Measurements from ENCODE around the gene GABRB1. TPM values are rescaled to one million over a fixed set of nuclear protein-coding genes. Genes with fewer than 3 reads are reported as not detected.

GABRB1 gene
- polyA plus RNA-seq, 2 of the 4 experiments (the other 2 are of a cell fraction), result not detected

DNA sequence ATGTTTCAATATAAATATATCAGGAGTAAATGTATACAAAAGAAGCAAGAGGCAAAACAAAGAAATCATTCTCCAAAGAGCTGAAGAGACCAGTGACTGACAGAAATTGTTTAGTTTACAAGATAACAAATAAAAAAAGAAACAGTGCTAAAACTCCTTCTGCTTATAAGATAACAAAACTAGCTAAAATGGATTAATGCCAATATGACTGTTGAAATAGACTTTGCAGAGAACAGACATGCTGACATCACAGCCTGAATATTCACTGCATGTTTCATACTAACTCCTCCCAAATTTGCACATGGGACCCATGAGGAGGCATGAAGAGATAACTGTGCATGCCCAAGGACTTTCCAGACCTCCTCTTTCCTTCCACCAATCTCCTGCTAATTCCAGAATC lies 31.8 kb upstream of the GABRB1 start:
- TF ChIP-seq KDM1A (IDR thresholded peaks at IDR 0.05; ENCODE audit: low read depth), result no peak
- TF ChIP-seq, protein P1, sequence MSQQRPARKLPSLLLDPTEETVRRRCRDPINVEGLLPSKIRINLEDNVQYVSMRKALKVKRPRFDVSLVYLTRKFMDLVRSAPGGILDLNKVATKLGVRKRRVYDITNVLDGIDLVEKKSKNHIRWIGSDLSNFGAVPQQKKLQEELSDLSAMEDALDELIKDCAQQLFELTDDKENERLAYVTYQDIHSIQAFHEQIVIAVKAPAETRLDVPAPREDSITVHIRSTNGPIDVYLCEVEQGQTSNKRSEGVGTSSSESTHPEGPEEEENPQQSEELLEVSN (IDR thresholded peaks at IDR 0.05; ENCODE audit: borderline replicate concordance, low read depth), result no peak
- TF ChIP-seq, protein P2, sequence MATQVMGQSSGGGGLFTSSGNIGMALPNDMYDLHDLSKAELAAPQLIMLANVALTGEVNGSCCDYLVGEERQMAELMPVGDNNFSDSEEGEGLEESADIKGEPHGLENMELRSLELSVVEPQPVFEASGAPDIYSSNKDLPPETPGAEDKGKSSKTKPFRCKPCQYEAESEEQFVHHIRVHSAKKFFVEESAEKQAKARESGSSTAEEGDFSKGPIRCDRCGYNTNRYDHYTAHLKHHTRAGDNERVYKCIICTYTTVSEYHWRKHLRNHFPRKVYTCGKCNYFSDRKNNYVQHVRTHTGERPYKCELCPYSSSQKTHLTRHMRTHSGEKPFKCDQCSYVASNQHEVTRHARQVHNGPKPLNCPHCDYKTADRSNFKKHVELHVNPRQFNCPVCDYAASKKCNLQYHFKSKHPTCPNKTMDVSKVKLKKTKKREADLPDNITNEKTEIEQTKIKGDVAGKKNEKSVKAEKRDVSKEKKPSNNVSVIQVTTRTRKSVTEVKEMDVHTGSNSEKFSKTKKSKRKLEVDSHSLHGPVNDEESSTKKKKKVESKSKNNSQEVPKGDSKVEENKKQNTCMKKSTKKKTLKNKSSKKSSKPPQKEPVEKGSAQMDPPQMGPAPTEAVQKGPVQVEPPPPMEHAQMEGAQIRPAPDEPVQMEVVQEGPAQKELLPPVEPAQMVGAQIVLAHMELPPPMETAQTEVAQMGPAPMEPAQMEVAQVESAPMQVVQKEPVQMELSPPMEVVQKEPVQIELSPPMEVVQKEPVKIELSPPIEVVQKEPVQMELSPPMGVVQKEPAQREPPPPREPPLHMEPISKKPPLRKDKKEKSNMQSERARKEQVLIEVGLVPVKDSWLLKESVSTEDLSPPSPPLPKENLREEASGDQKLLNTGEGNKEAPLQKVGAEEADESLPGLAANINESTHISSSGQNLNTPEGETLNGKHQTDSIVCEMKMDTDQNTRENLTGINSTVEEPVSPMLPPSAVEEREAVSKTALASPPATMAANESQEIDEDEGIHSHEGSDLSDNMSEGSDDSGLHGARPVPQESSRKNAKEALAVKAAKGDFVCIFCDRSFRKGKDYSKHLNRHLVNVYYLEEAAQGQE (IDR thresholded peaks at IDR 0.05), result no peak
- TF ChIP-seq POLR2A (IDR thresholded peaks at IDR 0.05; ENCODE audit: low read length), result no peak
- no peak for TF ChIP-seq HEYL (CRISPR knock-in tag; IDR thresholded peaks at IDR 0.05)
- TF ChIP-seq PHF8 (IDR thresholded peaks at IDR 0.05; ENCODE audit: borderline replicate concordance, low read depth), result no peak
- TF ChIP-seq, protein P3, sequence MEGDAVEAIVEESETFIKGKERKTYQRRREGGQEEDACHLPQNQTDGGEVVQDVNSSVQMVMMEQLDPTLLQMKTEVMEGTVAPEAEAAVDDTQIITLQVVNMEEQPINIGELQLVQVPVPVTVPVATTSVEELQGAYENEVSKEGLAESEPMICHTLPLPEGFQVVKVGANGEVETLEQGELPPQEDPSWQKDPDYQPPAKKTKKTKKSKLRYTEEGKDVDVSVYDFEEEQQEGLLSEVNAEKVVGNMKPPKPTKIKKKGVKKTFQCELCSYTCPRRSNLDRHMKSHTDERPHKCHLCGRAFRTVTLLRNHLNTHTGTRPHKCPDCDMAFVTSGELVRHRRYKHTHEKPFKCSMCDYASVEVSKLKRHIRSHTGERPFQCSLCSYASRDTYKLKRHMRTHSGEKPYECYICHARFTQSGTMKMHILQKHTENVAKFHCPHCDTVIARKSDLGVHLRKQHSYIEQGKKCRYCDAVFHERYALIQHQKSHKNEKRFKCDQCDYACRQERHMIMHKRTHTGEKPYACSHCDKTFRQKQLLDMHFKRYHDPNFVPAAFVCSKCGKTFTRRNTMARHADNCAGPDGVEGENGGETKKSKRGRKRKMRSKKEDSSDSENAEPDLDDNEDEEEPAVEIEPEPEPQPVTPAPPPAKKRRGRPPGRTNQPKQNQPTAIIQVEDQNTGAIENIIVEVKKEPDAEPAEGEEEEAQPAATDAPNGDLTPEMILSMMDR (IDR thresholded peaks at IDR 0.05), result no peak
- TF ChIP-seq ZC3H11A (IDR thresholded peaks at IDR 0.05), result no peak
- TF ChIP-seq SREBF2 (IDR thresholded peaks at IDR 0.05), result no peak
- TF ChIP-seq, protein P4, sequence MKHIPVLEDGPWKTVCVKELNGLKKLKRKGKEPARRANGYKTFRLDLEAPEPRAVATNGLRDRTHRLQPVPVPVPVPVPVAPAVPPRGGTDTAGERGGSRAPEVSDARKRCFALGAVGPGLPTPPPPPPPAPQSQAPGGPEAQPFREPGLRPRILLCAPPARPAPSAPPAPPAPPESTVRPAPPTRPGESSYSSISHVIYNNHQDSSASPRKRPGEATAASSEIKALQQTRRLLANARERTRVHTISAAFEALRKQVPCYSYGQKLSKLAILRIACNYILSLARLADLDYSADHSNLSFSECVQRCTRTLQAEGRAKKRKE (CRISPR knock-in tag; IDR thresholded peaks at IDR 0.05; ENCODE audit: low read depth), result no peak
- TF ChIP-seq, protein P5, sequence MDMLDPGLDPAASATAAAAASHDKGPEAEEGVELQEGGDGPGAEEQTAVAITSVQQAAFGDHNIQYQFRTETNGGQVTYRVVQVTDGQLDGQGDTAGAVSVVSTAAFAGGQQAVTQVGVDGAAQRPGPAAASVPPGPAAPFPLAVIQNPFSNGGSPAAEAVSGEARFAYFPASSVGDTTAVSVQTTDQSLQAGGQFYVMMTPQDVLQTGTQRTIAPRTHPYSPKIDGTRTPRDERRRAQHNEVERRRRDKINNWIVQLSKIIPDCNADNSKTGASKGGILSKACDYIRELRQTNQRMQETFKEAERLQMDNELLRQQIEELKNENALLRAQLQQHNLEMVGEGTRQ (IDR thresholded peaks at IDR 0.05), result no peak
- TF ChIP-seq, protein P6, sequence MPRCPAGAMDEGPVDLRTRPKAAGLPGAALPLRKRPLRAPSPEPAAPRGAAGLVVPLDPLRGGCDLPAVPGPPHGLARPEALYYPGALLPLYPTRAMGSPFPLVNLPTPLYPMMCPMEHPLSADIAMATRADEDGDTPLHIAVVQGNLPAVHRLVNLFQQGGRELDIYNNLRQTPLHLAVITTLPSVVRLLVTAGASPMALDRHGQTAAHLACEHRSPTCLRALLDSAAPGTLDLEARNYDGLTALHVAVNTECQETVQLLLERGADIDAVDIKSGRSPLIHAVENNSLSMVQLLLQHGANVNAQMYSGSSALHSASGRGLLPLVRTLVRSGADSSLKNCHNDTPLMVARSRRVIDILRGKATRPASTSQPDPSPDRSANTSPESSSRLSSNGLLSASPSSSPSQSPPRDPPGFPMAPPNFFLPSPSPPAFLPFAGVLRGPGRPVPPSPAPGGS (IDR thresholded peaks at IDR 0.05), result no peak
- no peak for TF ChIP-seq NFE2L2 (conservative IDR thresholded peaks at IDR 0.05; ENCODE audit: low read length)
- Histone ChIP-seq H3K27ac (no peak overlapping the region), H3K9me3 (no peaks in the 10 kb centered on the region), H3K4me2 (no peak overlapping the region), H3K4me3 (no peak overlapping the region), H3K4me1 (no peaks in the 10 kb centered on the region)
- POLR2A ChIA-PET, result no interaction called here
- ATAC-seq (no peak), DNase-seq (ENCODE audit: low read depth in 1 of 2, low spot score in 1 of 2) (no peak), FAIRE-seq (no peak)
- CTCF ChIA-PET, result interaction anchor here (0.8 kb wide), 1 partner anchor 12 kb away, joined by 4 read pairs; no protein-coding TSS in a partner anchor

DNA sequence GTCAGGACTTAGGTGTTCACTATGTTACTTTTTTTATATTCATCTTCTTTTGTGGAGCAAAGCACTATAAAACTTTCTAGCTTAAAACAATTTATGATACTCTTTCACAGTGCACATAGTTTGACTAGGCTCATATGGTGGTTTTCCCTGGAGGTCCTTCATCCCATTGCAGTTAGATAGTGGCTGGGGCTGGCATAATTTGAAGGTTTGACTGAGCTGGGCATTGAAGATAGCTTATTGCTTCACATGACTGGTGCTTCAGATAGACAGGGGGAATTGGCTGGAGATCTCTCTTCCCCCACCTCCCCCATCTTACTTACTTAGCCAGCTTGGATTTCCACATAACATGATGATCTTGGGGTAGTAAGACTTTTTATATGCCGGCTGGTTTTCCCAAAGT lies 31.0 kb upstream of the GABRB1 start:
- ATAC-seq (no peak), DNase-seq (ENCODE audit: low read depth in 1 of 2, low spot score in 1 of 2) (no peak), FAIRE-seq (no peak)
- H3K4me3 ChIP-seq, result no peak overlapping the region
- TF ChIP-seq TFCP2L1 (CRISPR knock-in tag; IDR thresholded peaks at IDR 0.05) (no peak), ESRRA (IDR thresholded peaks at IDR 0.05; ENCODE audit: borderline replicate concordance, low read length) (no peak)
- WGBS (ENCODE audit: missing lambda C conversion rate), result 0% methylated on average over 1 of the region's 1 CpG
- POLR2A ChIA-PET, result no interaction called here
- H3K4me2 ChIP-seq, result no peak overlapping the region
- H3K9me3 ChIP-seq, result no peaks in the 10 kb centered on the region
- H3K27ac ChIP-seq, result no peak overlapping the region
- H3K4me1 ChIP-seq, result no peaks in the 10 kb centered on the region
- CTCF ChIA-PET, result no interaction called here
